ELR (cell line): ENCODE measurements around the gene G6PC2.
"Not testable (repeated sequence)": the region's sequence is repeated elsewhere in the genome, so short reads cannot be mapped to it uniquely, and the experiment has no call there.

ENCODE experiments used
- DNase-seq: peaks from one replicate; pipeline ENCODE4 v3.0.0-alpha.2; 2015; ENCODE audit warnings: low read depth

Gene G6PC2

DNA sequence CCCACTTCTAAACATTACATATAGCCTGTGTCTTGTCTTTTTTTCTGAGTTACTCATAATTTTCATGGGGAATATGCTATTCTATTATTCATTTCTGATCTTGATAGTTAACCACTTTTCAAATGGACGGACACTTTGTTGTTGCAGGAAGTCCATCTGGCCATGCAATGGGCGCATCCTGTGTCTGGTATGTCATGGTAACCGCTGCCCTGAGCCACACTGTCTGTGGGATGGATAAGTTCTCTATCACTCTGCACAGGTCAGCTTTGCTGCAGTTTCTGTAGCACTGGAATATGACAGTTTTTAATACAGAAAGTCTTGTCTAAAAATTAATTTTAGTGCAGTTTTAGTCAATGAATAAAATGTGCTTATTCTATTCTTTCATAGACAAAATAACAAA lies 3.3 kb downstream of the G6PC2 start:
- no peak for DNase-seq

DNA sequence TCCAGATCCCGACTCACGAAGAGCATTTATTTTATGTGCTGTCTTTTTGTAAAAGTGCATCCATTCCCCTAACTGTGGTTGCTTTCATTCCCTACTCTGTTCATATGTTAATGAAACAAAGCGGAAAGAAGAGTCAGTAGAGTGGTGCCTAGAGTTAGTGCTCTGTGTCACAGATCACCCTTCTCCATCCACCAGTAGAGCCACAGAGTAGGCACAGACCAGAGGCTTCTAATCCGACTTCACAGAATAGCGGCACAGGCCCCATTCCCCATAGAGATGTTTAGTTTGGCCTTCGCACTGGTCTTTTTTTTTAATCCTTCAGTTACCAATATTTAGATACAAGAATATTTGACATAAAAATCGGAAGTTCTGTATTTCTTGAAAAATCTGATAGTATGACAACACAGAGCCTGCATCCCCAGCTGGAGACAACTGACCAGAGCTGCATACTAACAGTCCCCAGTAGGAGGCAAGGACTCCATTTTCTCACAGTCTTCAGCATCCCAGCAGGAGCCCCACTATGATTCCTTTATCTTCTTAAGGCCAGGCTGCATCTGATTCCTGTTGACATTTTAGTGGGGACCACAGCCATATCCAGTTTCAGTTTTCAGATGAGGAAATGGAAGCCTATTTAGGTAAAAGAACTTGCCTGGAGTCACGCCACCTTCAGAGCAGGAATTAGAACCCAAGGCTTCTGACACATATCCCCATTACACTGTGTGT lies 7.0 kb downstream of the G6PC2 start:
- DNase-seq = no peak

DNA sequence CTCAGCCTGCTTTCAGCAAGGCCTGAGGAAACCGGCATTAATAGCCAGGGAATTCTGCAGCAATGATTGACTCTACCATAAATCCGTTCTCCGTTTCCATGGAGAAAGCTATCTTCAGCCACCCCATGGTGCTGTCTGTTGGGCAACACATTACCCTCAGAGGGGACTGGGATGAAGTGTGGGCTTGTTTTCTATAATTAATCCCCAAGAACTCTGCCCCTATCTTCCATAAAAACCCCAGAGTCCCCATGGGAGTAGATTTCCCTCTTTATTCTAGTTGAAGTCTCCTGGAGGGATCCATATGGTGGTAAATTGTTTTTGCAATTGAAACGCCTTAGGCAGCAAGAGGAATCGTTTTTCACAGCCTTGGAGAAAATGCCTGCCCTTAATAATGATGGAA lies 9.2 kb downstream of the G6PC2 start:
- DNase-seq = no peak

GRCh38 chr2:168912466-168912865 lies 11.4 kb downstream of the G6PC2 start:
- no peak for DNase-seq

GRCh38 chr2:168912901-168913369 lies 11.8 kb downstream of the G6PC2 start:
- peak; percentile 36 for DNase-seq

GRCh38 chr2:168913495-168913894 lies 12.4 kb downstream of the G6PC2 start:
- DNase-seq = no peak

DNA sequence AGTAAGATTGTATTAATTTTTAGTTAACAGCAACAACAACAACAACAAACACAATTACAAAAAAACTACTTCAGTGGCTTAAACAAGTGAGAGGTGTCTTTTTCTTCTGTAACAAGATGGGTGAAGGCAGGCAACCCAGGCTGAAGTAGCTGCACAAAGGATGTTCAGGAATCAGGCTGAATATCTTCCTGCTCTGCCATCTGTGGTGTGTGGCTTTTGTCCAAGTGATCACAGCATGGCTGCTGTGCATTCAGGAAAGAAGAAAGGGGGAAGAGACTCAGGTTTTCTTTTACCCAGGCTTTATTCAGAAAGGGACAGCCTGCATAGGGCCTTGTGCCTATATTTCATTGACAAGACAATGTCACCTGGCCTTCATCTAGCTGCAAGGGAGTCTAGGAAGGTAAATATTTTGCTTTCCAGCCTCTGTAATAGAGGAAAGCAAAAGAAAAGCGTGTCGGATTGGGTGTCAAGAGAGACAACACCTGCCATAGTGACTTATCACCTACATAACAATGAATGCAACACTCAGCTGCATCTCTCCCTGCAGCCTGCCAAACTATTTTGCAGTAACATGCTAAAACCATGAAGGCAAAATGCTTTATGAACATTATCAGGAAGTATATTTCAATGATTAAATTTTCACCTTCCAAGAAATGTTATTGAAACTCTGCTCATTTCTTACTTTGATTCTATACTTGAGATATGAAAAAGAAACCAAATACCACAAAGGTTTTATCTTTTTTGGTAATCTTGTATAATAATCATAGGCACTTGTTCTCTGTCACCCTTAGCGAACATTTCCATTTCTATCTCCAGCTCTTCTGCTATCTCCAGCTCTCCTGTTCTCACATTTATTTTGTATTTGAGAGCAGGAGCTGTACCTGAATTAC lies 14.6 kb downstream of the G6PC2 start:
- no peak for DNase-seq

- DNase-seq = no peak
Observed at GRCh38 chr2:168916331-168916675, 15.2 kb downstream of the G6PC2 start.

DNA sequence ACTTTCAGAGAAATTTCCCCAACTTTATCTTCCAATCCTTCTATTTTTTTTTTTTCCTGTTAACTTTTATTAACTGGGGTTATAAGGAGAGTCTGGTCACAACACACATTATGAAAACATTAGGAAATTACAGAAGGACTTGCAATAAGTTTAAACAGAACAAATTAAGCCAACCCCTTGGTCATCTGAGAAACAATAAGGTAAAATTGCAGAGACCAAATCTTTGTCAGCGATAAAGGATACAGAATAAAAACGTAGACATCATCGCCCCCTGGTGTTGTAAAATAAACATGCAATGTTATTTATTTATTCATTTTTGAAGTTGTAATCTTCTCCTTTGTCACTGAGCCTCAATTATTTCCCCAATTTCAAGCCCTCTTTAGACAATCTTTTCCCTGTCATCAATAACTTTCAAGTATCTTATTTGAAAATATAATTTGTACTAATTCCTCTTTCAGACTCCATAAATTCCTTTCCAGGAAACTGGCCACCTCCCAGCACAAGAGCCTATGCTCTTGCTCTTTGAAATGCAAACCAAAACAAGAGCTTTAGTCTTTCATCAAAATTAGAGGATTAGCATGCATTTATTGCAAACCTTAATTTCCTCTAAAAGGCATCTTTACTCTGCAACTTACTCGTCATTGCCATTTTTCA lies 19.5 kb downstream of the G6PC2 start:
- peak; percentile 60 for DNase-seq

DNA sequence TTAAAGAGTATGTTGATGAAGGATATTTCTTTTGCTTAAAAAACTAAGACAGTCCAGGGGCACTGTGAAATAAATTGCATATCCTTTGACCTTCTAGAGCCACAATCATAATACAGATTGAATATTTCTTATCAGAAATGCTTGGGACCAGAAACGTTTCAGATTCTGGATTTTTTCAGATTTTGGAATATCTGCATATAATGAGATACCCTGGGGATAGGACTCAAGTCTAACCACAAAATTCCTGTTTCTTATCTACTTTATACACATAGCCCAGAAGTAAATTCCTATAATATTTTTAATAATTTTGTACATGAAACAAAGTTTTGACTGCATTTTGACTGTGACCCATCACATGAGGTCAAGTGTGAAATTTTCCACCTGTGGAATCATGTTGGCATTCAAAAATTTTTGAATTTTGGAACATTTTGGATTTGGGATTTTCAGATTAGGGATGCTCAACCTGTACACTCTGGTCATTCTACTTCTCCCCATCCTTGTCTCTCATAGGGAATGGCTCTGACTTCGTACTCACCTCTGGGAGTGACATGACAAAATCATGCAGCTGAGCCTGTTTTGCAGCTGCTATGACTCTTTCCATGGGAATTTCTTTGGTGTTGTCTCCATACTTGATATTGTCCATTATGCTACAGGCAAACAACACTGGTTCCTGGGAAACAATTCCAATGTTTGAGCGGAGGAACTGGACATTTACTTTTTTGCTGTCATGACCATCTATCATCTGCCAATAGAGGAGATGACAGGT lies 25.7 kb downstream of the G6PC2 start:
- no peak for DNase-seq

GRCh38 chr2:168928113-168928831 lies 27.2 kb downstream of the G6PC2 start:
- no peak for DNase-seq

GRCh38 chr2:168929031-168929430 lies 27.9 kb downstream of the G6PC2 start:
- no peak for DNase-seq

DNA sequence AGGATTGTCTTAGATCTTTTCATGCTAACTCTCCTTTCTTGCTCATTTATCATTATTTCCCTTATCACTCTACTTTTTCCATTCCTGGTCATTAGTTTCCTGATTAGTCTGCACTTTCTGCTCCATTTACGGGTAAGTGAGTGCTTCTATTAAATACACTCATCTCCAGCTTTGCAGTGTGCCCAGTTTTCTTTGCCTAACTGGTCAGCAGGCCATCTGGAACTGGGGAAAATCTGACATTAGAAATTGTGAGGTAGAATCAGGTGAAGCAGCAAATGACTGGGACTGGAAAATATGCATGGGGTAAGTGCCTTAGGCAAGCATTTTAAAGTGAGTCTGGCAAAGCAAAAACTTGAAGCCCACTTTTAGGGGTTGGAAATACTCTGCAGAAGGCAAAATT lies 29.2 kb downstream of the G6PC2 start:
- DNase-seq = no peak

GRCh38 chr2:168932174-168932573 lies 31.1 kb downstream of the G6PC2 start:
- not testable (repeated sequence) for DNase-seq

DNA sequence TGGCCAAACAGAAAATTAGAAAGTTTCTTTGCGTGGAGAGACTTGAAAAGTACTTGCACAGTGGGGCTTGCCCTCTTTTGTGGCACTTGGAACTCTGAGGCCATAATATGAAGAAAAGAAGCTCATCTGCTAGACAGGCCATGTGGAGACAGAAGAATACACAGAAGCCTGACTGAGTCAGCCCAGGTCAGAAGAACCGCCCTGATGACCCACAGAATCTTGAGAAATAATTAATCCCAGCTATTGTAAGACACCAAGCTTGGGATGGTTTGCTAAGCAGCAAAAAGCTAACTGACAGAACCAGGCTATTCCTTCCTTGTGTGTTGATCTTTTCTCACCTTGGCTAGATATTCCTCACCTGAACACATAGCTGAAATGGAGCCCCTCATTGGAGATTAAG lies 33.7 kb downstream of the G6PC2 start:
- DNase-seq = peak; percentile 38

- peak; percentile 89 for DNase-seq
Observed at GRCh38 chr2:168935810-168936581, 34.9 kb downstream of the G6PC2 start.

- DNase-seq = no peak
Observed at GRCh38 chr2:168939061-168939460, 38.0 kb downstream of the G6PC2 start.

- no peak for DNase-seq
Observed at GRCh38 chr2:168939918-168940317, 38.8 kb downstream of the G6PC2 start.

DNA sequence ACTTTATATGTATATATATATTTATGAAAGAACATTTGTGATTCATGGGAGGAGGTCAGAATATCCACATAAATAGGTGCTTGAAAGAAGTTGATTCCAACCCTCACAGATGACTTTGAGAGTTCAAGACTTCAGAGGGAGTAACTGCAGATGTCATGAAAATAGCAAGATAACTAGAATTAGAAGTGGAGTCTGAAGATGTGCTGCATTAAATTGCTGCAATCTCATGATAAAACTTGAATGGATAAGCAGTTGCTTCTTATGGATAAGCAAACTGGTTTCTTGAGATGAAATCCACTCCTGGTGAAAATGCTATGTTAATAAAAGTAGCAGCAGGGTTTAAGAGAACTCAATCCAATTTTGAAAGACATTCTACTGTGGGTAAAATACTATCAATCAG lies 40.2 kb downstream of the G6PC2 start:
- no peak for DNase-seq

DNA sequence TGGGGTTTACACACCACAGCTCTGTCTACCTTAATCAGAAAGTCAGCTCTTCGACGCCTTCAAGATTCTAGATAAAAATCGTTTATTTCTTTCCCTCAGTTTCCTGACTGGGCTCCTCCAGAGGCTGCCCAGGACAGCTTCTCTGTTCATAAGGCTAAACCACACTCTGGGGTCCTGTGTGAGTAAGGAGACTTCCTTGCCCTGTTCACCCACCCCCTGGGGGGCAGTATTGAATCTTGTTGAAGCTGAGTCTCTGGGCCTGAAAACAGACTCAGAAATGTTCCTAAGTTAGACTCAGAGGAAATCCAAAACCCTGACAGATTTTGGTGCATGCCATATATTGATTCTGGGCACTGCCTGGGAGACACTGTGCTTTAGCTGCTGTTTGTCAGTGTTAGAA lies 43.0 kb downstream of the G6PC2 start:
- peak; percentile 31 for DNase-seq

DNA sequence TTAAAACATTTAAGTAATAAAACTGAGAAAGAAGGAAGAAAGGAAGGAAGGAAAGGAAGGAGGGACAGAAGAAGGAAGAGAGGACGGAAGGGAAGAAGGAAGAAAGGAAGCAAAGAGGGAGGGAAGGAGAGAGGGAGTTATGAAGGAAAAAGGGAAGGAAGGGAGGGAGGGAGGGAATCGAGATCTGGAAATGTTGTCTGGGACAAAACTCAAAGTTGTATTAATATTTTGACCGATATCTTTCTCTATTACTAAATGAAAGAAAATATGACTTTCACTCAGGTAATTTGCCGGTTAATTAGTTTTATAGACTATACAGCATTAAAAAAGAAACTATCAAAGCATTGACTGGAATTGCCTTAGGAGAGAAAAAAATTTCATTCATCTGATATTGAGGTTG lies 44.4 kb downstream of the G6PC2 start:
- no peak for DNase-seq
